Activated CD8-positive, alpha-beta T cell treated with anti-CD3 and anti-CD28 coated beads for 36 hours (primary cell): ENCODE data around the gene LRRC4C. TPM values are rescaled to one million over a fixed set of nuclear protein-coding genes. Genes with fewer than 3 reads are reported as not detected.

Experiments
- ATAC-seq: fragments of 200-7000 bp; cut with Tn5 transposase; one replicate; pipeline ENCODE4 v1.10.0; 2021; ENCODE audit warnings: mild to moderate bottlenecking, moderate library complexity
- CTCF ChIA-PET: fragments of 350-600 bp; sonication (Branson Sonifier 250); formaldehyde crosslinking; loops from one replicate; lab custom pipeline; 2021; ENCODE audit warnings: antibody characterized with exemption; lab: Charles Lee
- POLR2A ChIA-PET: fragments of 350-600 bp; sonication (Branson Sonifier 250); formaldehyde crosslinking; loops from one replicate; lab custom pipeline; 2021; ENCODE audit warnings: antibody characterized with exemption; lab: Charles Lee
- DNase-seq: peaks from one replicate; pipeline ENCODE4 v3.0.0-alpha.2; 2020
- H3K27ac Mint-ChIP-seq: one replicate; pipeline ENCODE4 v1.8.0; 2021; ENCODE audit warnings: mild to moderate bottlenecking, mixed read lengths
- H3K27me3 Mint-ChIP-seq: one replicate; pipeline ENCODE4 v1.8.0; 2021; ENCODE audit warnings: mixed read lengths
- H3K36me3 Mint-ChIP-seq: one replicate; pipeline ENCODE4 v1.8.0; 2021; ENCODE audit warnings: low read depth, mixed read lengths
- H3K4me1 Mint-ChIP-seq: one replicate; pipeline ENCODE4 v1.8.0; 2021; ENCODE audit warnings: low read depth, mixed read lengths
- H3K4me3 Mint-ChIP-seq: one replicate; pipeline ENCODE4 v1.8.0; 2021; ENCODE audit warnings: mild to moderate bottlenecking, moderate library complexity, mixed read lengths
- H3K9me3 Mint-ChIP-seq: one replicate; pipeline ENCODE4 v1.8.0; 2021; ENCODE audit warnings: mixed read lengths
- intact Hi-C: fragments of 100-400 bp; cut with micrococcal nuclease; formaldehyde crosslinking; loops from one replicate; pipeline ENCODE4 v1.10.0; 2022
- total RNA-seq, 2 experiments: library from RNA; stranded (reverse); gene quantifications; one replicate each; pipeline ENCODE4 v1.2.3, GENCODE V29; 2021
- TF ChIP-seq, protein P1 (sequence below): fragments of 200-600 bp; IDR thresholded peaks from one replicate; pipeline ENCODE4 v1.8.0; 2022; ENCODE audit warnings: antibody characterized with exemption, mild to moderate bottlenecking

Gene LRRC4C
- total RNA-seq, 2 experiments from 2014 or later = not detected

DNA sequence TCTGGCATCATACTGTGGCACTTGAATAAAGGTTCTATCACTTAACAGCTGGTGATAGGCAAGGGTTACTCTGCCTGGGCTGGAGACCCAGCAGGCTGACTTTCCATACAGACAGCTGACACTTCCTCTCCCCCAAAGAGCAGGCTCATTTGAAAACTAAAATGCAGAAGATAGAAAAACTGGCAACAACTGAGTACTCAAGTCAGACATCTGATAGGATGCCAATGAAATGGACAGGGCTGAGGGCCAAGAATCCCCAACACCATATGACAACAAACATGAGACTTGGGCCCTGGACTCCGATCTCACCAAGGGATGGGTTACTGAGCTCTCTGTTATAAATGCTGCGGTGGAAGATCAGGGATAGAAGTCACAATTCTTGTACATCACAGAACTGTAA lies 237.2 kb downstream of the LRRC4C start:
- no peaks in the 10 kb centered on the region for H3K4me1 Mint-ChIP-seq
- CTCF ChIA-PET = interaction anchor here (0.6 kb wide), 1 partner anchor 479 kb away, joined by 3 read pairs; no protein-coding TSS in a partner anchor
- no peaks in the 10 kb centered on the region for H3K27me3 Mint-ChIP-seq
- DNase-seq = no peak
- ATAC-seq = no peak
- H3K27ac Mint-ChIP-seq = no peak overlapping the region
- no peaks in the 10 kb centered on the region for H3K36me3 Mint-ChIP-seq
- H3K9me3 Mint-ChIP-seq = peaks cover 20% of the 10 kb centered on the region
- intact Hi-C loops = no loop called here
- H3K4me3 Mint-ChIP-seq = no peak overlapping the region
- TF ChIP-seq, protein P1, sequence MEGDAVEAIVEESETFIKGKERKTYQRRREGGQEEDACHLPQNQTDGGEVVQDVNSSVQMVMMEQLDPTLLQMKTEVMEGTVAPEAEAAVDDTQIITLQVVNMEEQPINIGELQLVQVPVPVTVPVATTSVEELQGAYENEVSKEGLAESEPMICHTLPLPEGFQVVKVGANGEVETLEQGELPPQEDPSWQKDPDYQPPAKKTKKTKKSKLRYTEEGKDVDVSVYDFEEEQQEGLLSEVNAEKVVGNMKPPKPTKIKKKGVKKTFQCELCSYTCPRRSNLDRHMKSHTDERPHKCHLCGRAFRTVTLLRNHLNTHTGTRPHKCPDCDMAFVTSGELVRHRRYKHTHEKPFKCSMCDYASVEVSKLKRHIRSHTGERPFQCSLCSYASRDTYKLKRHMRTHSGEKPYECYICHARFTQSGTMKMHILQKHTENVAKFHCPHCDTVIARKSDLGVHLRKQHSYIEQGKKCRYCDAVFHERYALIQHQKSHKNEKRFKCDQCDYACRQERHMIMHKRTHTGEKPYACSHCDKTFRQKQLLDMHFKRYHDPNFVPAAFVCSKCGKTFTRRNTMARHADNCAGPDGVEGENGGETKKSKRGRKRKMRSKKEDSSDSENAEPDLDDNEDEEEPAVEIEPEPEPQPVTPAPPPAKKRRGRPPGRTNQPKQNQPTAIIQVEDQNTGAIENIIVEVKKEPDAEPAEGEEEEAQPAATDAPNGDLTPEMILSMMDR = no peak
- POLR2A ChIA-PET = no interaction called here

DNA sequence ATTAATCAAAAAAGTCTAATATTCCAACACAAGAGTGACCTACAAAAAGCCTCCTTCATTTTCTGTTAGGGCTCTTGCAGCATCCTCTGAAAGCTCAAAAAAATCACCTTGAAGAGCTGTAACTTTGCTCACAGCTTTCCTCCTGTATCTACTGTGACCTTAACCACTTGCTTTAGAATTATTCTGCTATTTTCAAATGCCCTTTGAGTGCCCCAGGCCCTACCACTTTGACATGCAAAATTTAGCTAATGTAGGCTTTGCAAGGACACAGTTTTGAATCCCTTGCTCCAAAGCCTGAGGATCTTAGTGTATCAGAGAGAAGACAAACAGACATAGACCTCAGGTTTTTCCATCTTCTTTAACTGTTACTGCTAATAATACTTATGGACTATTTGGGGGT lies 253.1 kb downstream of the LRRC4C start:
- TF ChIP-seq, protein P1 = no peak
- ATAC-seq (no peak), DNase-seq (no peak)
- Mint-ChIP-seq H3K27me3 (no peaks in the 10 kb centered on the region), H3K36me3 (no peaks in the 10 kb centered on the region), H3K27ac (no peak overlapping the region), H3K4me1 (no peaks in the 10 kb centered on the region), H3K4me3 (no peak overlapping the region), H3K9me3 (peaks cover 12% of the 10 kb centered on the region)
- ChIA-PET CTCF (no interaction called here), POLR2A (no interaction called here)
- intact Hi-C loops = no loop called here

DNA sequence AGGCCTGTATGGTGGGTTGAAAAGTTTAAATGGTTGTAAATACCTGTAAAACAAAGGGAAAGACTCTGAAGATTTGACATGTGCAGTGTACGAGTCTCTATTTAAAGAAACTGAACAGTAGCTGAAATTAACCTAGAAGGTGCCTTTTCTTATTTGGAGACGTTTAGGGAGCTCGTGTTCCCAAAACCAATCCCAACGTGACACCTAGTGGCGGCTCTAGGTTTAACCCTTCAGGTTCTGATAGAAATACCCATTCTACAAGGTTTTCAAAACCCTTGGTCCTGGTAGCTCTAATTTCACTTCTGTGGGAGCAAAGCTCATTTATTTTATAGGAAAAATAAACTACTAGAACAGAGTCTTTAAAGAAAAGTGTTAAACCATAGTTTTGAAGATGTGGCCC lies 258.3 kb downstream of the LRRC4C start:
- Mint-ChIP-seq H3K27ac (no peak overlapping the region), H3K4me1 (no peaks in the 10 kb centered on the region), H3K9me3 (peaks cover 6% of the 10 kb centered on the region), H3K36me3 (no peaks in the 10 kb centered on the region), H3K27me3 (no peaks in the 10 kb centered on the region), H3K4me3 (no peak overlapping the region)
- no peak for ATAC-seq
- DNase-seq = peak; percentile 39
- POLR2A ChIA-PET = no interaction called here
- intact Hi-C loops = no loop called here
- TF ChIP-seq, protein P1 = no peak
- CTCF ChIA-PET = no interaction called here

DNA sequence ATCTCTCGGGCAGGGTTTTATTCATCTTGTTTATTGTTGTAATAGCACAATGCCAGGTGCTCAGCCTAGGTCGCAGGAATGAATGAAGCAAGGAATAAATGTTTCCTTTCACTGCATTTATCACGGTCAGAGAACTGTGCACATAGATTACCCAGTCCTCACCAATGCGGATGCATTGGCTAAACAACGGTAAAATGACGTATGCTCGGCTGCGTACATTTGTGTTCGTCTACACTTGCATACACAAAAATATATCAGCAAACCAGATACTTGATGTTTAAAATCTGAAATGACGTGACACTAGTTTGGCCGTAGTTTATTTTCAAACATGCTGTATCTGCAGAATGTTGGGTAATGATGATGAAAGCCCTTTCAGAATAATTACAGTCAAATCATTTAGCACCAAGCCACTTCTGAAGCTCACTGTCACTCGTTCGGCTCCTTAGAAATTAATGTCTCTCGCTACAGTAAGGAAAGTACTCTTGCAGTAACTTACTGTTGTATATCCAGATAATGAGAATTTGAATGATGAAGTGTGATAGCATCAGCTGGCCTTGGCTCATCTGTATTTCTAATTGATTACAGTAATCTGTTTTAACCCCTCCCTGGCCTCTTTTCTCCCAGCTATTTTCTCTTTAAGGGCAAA lies 268.9 kb downstream of the LRRC4C start:
- no peaks in the 10 kb centered on the region for H3K27me3 Mint-ChIP-seq
- H3K4me3 Mint-ChIP-seq = no peak overlapping the region
- intact Hi-C loops = no loop called here
- CTCF ChIA-PET = no interaction called here
- DNase-seq = no peak
- POLR2A ChIA-PET = no interaction called here
- no peak for ATAC-seq
- H3K9me3 Mint-ChIP-seq = peaks cover 25% of the 10 kb centered on the region
- H3K27ac Mint-ChIP-seq = no peak overlapping the region
- TF ChIP-seq, protein P1 = no peak
- no peaks in the 10 kb centered on the region for H3K4me1 Mint-ChIP-seq
- H3K36me3 Mint-ChIP-seq = no peaks in the 10 kb centered on the region

DNA sequence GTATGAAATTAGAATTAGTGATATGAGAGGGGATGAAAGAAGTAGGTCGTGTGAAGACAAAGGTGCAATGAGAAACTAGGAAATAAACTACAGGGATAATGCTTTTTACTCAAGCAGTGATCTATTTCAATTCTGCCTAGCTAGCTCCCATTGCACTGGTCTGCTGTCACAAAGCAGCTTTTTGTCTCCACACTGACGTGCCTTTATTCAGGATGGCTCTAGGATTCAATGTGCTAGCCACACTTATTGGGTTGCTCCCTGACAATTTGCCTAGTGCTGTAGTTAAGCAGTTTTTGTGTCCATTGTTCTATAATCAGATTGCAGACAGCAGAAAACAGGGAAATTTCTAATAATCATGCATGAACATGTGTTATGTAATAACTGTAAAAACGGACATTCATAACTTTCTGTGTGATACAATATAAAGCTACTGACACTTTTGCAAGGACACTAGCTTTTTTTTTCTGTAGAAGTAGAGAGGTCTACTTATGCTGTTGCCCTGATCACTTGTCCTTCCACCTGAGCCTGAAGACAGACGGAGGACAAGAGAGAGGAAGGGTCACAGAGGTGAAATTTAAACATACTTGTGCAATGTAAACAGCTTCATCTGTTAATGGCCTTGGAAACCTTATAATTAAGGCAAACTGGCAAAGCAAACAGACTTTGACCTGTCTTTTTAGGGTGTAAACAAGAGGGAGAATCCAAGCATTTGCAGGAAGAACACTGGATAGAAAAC lies 269.6 kb downstream of the LRRC4C start:
- DNase-seq = no peak
- POLR2A ChIA-PET = no interaction called here

More for the DNA sequence above, 269.6 kb downstream of the LRRC4C start:
- peaks cover 22% of the 10 kb centered on the region for H3K9me3 Mint-ChIP-seq
- CTCF ChIA-PET = no interaction called here
- no peak overlapping the region for H3K27ac Mint-ChIP-seq
- H3K36me3 Mint-ChIP-seq = no peaks in the 10 kb centered on the region
- H3K27me3 Mint-ChIP-seq = no peaks in the 10 kb centered on the region
- TF ChIP-seq, protein P1 = no peak
- no peak overlapping the region for H3K4me3 Mint-ChIP-seq
- intact Hi-C loops = no loop called here
- H3K4me1 Mint-ChIP-seq = no peaks in the 10 kb centered on the region
- ATAC-seq = no peak
